ENCODE measurements around the gene GAP43.

GAP43 gene

GRCh38 chr3:115673881-115674280 lies 50.6 kb downstream of the GAP43 start:
- Mint-ChIP-seq H3K36me3 (ENCODE audit: insufficient read depth) (no peaks in the 10 kb centered on the region), H3K9me3 (no peaks in the 10 kb centered on the region), H3K4me1 (no peaks in the 10 kb centered on the region), H3K4me3 (no peak overlapping the region), H3K27ac (ENCODE audit: low read depth) (no peak overlapping the region), H3K27me3 (peaks cover 34% of the 10 kb centered on the region)
- ATAC-seq (replicated peaks; ENCODE audit: extremely low read depth, poor library complexity, severe bottlenecking) (no peak), DNase-seq (ENCODE audit: low spot score in 2 of 2) (no peak)

- no peaks in the 10 kb centered on the region for H3K4me1 Mint-ChIP-seq
- no peaks in the 10 kb centered on the region for H3K36me3 Mint-ChIP-seq (ENCODE audit: insufficient read depth)
- DNase-seq (ENCODE audit: low spot score in 2 of 2), result no peak
- no peak overlapping the region for H3K27ac Mint-ChIP-seq (ENCODE audit: low read depth)
- no peak overlapping the region for H3K4me3 Mint-ChIP-seq
- H3K9me3 Mint-ChIP-seq, result no peaks in the 10 kb centered on the region
- H3K27me3 Mint-ChIP-seq, result peaks cover 53% of the 10 kb centered on the region
- ATAC-seq (replicated peaks; ENCODE audit: extremely low read depth, poor library complexity, severe bottlenecking), result no peak
Measured at GRCh38 chr3:115676336-115676735, 53.0 kb downstream of the GAP43 start.

GRCh38 chr3:115680803-115681345 lies 57.6 kb downstream of the GAP43 start:
- Mint-ChIP-seq H3K27ac (ENCODE audit: low read depth) (no peak overlapping the region), H3K4me1 (no peaks in the 10 kb centered on the region), H3K9me3 (no peaks in the 10 kb centered on the region), H3K27me3 (peaks cover 66% of the 10 kb centered on the region), H3K36me3 (ENCODE audit: insufficient read depth) (no peaks in the 10 kb centered on the region), H3K4me3 (no peak overlapping the region)
- DNase-seq (ENCODE audit: low spot score in 2 of 2) (no peak), ATAC-seq (replicated peaks; ENCODE audit: extremely low read depth, poor library complexity, severe bottlenecking) (no peak)

- Mint-ChIP-seq H3K27ac (ENCODE audit: low read depth) (no peak overlapping the region), H3K9me3 (no peaks in the 10 kb centered on the region), H3K4me3 (no peak overlapping the region), H3K4me1 (no peaks in the 10 kb centered on the region), H3K27me3 (peaks cover 58% of the 10 kb centered on the region), H3K36me3 (ENCODE audit: insufficient read depth) (no peaks in the 10 kb centered on the region)
- DNase-seq (ENCODE audit: low spot score in 2 of 2) (no peak), ATAC-seq (replicated peaks; ENCODE audit: extremely low read depth, poor library complexity, severe bottlenecking) (no peak)
Measured at GRCh38 chr3:115681736-115682135, 58.4 kb downstream of the GAP43 start.

GRCh38 chr3:115683305-115683704 lies 60.0 kb downstream of the GAP43 start:
- Mint-ChIP-seq H3K27ac (ENCODE audit: low read depth) (no peak overlapping the region), H3K27me3 (peaks cover 43% of the 10 kb centered on the region), H3K4me1 (no peaks in the 10 kb centered on the region), H3K4me3 (no peak overlapping the region), H3K9me3 (no peaks in the 10 kb centered on the region), H3K36me3 (ENCODE audit: insufficient read depth) (no peaks in the 10 kb centered on the region)
- no peak for DNase-seq (ENCODE audit: low spot score in 2 of 2)
- no peak for ATAC-seq (replicated peaks; ENCODE audit: extremely low read depth, poor library complexity, severe bottlenecking)

- DNase-seq (ENCODE audit: low spot score in 2 of 2) (no peak), ATAC-seq (replicated peaks; ENCODE audit: extremely low read depth, poor library complexity, severe bottlenecking) (no peak)
- Mint-ChIP-seq H3K4me1 (no peaks in the 10 kb centered on the region), H3K27me3 (peaks cover 43% of the 10 kb centered on the region), H3K36me3 (ENCODE audit: insufficient read depth) (no peaks in the 10 kb centered on the region), H3K9me3 (no peaks in the 10 kb centered on the region), H3K4me3 (no peak overlapping the region), H3K27ac (ENCODE audit: low read depth) (no peak overlapping the region)
Measured at GRCh38 chr3:115683773-115684172, 60.5 kb downstream of the GAP43 start.

- Mint-ChIP-seq H3K4me1 (no peaks in the 10 kb centered on the region), H3K9me3 (no peaks in the 10 kb centered on the region), H3K36me3 (ENCODE audit: insufficient read depth) (no peaks in the 10 kb centered on the region), H3K27ac (ENCODE audit: low read depth) (no peak overlapping the region), H3K4me3 (no peak overlapping the region), H3K27me3 (peaks cover 35% of the 10 kb centered on the region)
- ATAC-seq (replicated peaks; ENCODE audit: extremely low read depth, poor library complexity, severe bottlenecking), result no peak
- no peak for DNase-seq (ENCODE audit: low spot score in 2 of 2)
Measured at GRCh38 chr3:115685097-115685496, 61.8 kb downstream of the GAP43 start.

- Mint-ChIP-seq H3K27me3 (peaks cover 20% of the 10 kb centered on the region), H3K9me3 (no peaks in the 10 kb centered on the region), H3K4me1 (no peaks in the 10 kb centered on the region), H3K36me3 (ENCODE audit: insufficient read depth) (no peaks in the 10 kb centered on the region), H3K27ac (ENCODE audit: low read depth) (no peak overlapping the region), H3K4me3 (no peak overlapping the region)
- no peak for DNase-seq (ENCODE audit: low spot score in 2 of 2)
- no peak for ATAC-seq (replicated peaks; ENCODE audit: extremely low read depth, poor library complexity, severe bottlenecking)
Measured at GRCh38 chr3:115687721-115688120, 64.4 kb downstream of the GAP43 start.

- Mint-ChIP-seq H3K9me3 (no peaks in the 10 kb centered on the region), H3K4me1 (no peaks in the 10 kb centered on the region), H3K4me3 (no peak overlapping the region), H3K27ac (ENCODE audit: low read depth) (no peak overlapping the region), H3K36me3 (ENCODE audit: insufficient read depth) (no peaks in the 10 kb centered on the region), H3K27me3 (peaks cover 20% of the 10 kb centered on the region)
- ATAC-seq (replicated peaks; ENCODE audit: extremely low read depth, poor library complexity, severe bottlenecking) (no peak), DNase-seq (ENCODE audit: low spot score in 2 of 2) (no peak)
Measured at GRCh38 chr3:115688418-115688817, 65.1 kb downstream of the GAP43 start.

GRCh38 chr3:115689928-115690327 lies 66.6 kb downstream of the GAP43 start:
- H3K4me3 Mint-ChIP-seq, result no peak overlapping the region
- H3K36me3 Mint-ChIP-seq (ENCODE audit: insufficient read depth), result no peaks in the 10 kb centered on the region
- no peaks in the 10 kb centered on the region for H3K4me1 Mint-ChIP-seq

GRCh38 chr3:115691964-115692363 lies 68.7 kb downstream of the GAP43 start:
- H3K27me3 Mint-ChIP-seq, result peaks cover 9% of the 10 kb centered on the region
- no peaks in the 10 kb centered on the region for H3K9me3 Mint-ChIP-seq
- no peak for ATAC-seq (replicated peaks; ENCODE audit: extremely low read depth, poor library complexity, severe bottlenecking)
- no peak overlapping the region for H3K4me3 Mint-ChIP-seq
- H3K27ac Mint-ChIP-seq (ENCODE audit: low read depth), result no peak overlapping the region
- no peaks in the 10 kb centered on the region for H3K36me3 Mint-ChIP-seq (ENCODE audit: insufficient read depth)
- H3K4me1 Mint-ChIP-seq, result no peaks in the 10 kb centered on the region
- no peak for DNase-seq (ENCODE audit: low spot score in 2 of 2)

More at GRCh38 chr3:115689928-115690327, 66.6 kb downstream of the GAP43 start:
- no peaks in the 10 kb centered on the region for H3K9me3 Mint-ChIP-seq
- peaks cover 10% of the 10 kb centered on the region for H3K27me3 Mint-ChIP-seq
- H3K27ac Mint-ChIP-seq (ENCODE audit: low read depth), result no peak overlapping the region
- DNase-seq (ENCODE audit: low spot score in 2 of 2), result no peak
- ATAC-seq (replicated peaks; ENCODE audit: extremely low read depth, poor library complexity, severe bottlenecking), result no peak

GRCh38 chr3:115692887-115693524 lies 69.7 kb downstream of the GAP43 start:
- DNase-seq (ENCODE audit: low spot score in 2 of 2), result peak; percentile 44 to 47
- Mint-ChIP-seq H3K36me3 (ENCODE audit: insufficient read depth) (no peaks in the 10 kb centered on the region), H3K4me3 (no peak overlapping the region)

GRCh38 chr3:115693868-115694267 lies 70.6 kb downstream of the GAP43 start:
- H3K27me3 Mint-ChIP-seq, result peaks cover 4% of the 10 kb centered on the region
- ATAC-seq (replicated peaks; ENCODE audit: extremely low read depth, poor library complexity, severe bottlenecking) (no peak), DNase-seq (ENCODE audit: low spot score in 2 of 2) (no peak)
- no peak overlapping the region for H3K4me3 Mint-ChIP-seq
- H3K9me3 Mint-ChIP-seq, result no peaks in the 10 kb centered on the region
- H3K36me3 Mint-ChIP-seq (ENCODE audit: insufficient read depth), result no peaks in the 10 kb centered on the region
- H3K4me1 Mint-ChIP-seq, result no peaks in the 10 kb centered on the region
- no peak overlapping the region for H3K27ac Mint-ChIP-seq (ENCODE audit: low read depth)

More at GRCh38 chr3:115692887-115693524, 69.7 kb downstream of the GAP43 start:
- no peaks in the 10 kb centered on the region for H3K9me3 Mint-ChIP-seq
- H3K27me3 Mint-ChIP-seq, result peaks cover 9% of the 10 kb centered on the region
- H3K27ac Mint-ChIP-seq (ENCODE audit: low read depth), result no peak overlapping the region
- no peaks in the 10 kb centered on the region for H3K4me1 Mint-ChIP-seq
- ATAC-seq (replicated peaks; ENCODE audit: extremely low read depth, poor library complexity, severe bottlenecking), result peak; percentile 56
